Mesodermal cell (in vitro differentiated cells): ENCODE results near the gene NECAB2.

Experiments
- H3K27ac ChIP-seq: 2 replicates; pipeline ENCODE4 v1.7.0; 2013; ENCODE audit warnings: mild to moderate bottlenecking, low read depth, low read length, moderate library complexity; ENCODE audit not compliant: severe bottlenecking
- H3K36me3 ChIP-seq: 2 replicates; pipeline ENCODE4 v1.7.1; 2013; ENCODE audit warnings: mild to moderate bottlenecking, low read length, moderate library complexity; ENCODE audit not compliant: control insufficient read depth, insufficient read depth
- H3K4me1 ChIP-seq: one replicate; pipeline ENCODE4 v1.7.1; 2013; ENCODE audit warnings: mild to moderate bottlenecking, low read length; ENCODE audit not compliant: insufficient read depth, control insufficient read depth, poor library complexity, severe bottlenecking
- H3K4me3 ChIP-seq: 2 replicates; pipeline ENCODE4 v1.7.0; 2013; ENCODE audit warnings: low read length, control low read depth, mild to moderate bottlenecking; ENCODE audit not compliant: insufficient read depth, poor library complexity, severe bottlenecking; ENCODE audit errors: extremely low read depth
- H3K9me3 ChIP-seq: 2 replicates; pipeline ENCODE4 v1.7.1; 2013; ENCODE audit warnings: mild to moderate bottlenecking, low read length, moderate library complexity; ENCODE audit not compliant: control insufficient read depth
- WGBS, 2 experiments: methylation state at CpG; one replicate each; pipeline ENCODE4 v1.1.5; 2013; ENCODE audit warnings: missing lambda C conversion rate in 2 of 2; ENCODE audit not compliant: insufficient coverage in 2 of 2; 5-methylcytosine and 5-hydroxymethylcytosine counted together

Gene NECAB2

DNA sequence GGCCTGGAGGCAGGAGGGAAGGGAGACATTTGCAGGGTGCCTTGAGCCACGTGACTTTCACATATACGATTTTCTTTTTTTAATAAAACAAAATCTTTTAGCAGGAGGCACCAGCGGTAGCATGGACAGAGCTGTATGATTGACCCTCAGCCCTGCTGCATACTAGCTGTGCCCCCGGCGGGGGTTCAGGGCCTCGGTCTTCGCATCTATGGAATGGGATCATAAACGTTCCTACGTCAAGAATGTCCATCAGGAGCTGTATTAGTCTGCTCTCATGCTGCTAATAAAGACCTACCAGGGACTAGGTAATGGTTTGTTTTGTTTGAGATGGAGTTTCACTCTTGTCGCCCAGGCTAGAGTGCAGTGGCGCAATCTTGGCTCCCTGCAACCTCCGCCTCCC, 47.4 kb downstream of the NECAB2 start:
- WGBS, 2 experiments = 91% methylated on average over 8 to 10 of the region's 12 CpGs
- Histone ChIP-seq H3K4me1 (no peaks in the 10 kb centered on the region), H3K36me3 (no peaks in the 10 kb centered on the region), H3K27ac (no peak overlapping the region), H3K9me3 (no peaks in the 10 kb centered on the region), H3K4me3 (no peak overlapping the region)

DNA sequence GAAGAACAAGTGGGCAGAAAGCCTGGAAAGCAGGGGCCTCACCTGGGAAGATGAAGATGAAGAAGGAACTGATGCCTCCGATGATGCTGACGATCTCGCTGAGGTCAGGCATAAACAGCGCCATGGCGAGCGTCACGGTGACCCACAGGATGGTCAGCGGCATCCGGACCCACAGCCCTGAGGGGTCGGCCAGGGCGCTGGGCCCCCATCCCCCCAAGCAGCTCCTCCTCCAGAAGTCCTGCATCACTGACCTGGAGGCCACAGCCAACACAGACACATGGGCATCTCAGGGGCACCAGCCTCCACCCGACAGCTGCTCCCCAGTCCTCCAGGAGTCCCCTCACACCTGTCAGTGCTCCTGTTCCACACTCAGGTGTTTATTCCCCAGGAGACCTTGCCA, 48.4 kb downstream of the NECAB2 start:
- Histone ChIP-seq H3K9me3 (peaks cover 3% of the 10 kb centered on the region), H3K4me1 (no peaks in the 10 kb centered on the region), H3K4me3 (no peak overlapping the region), H3K36me3 (no peaks in the 10 kb centered on the region), H3K27ac (no peak overlapping the region)
- WGBS, 2 experiments = 94 to 96% methylated on average over 10 to 12 of the region's 12 CpGs

DNA sequence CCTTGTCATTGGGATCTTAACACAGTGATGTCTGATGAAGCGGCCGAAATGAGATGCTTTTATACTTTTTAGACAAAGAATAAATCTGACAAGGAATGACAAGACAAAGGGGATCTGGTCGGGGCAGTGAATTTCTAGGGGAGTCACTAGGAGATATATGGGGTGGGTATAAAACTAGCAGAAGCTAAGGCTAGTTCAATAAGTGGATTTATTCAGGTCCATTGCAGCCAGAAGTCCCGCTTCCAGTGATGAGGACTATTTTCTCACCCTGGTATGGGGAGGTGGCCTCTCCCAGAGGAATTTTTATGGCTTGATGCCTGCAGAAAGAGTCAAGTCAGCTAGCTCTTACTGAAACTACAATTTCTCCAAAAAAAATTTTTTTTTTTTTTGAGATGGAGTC, 50.7 kb downstream of the NECAB2 start:
- H3K9me3 ChIP-seq = peaks cover 17% of the 10 kb centered on the region
- H3K36me3 ChIP-seq = no peaks in the 10 kb centered on the region
- no peak overlapping the region for H3K4me3 ChIP-seq
- H3K4me1 ChIP-seq = no peaks in the 10 kb centered on the region
- 97 to 98% methylated on average over 4 of the region's 4 CpGs for WGBS, 2 experiments
- no peak overlapping the region for H3K27ac ChIP-seq

DNA sequence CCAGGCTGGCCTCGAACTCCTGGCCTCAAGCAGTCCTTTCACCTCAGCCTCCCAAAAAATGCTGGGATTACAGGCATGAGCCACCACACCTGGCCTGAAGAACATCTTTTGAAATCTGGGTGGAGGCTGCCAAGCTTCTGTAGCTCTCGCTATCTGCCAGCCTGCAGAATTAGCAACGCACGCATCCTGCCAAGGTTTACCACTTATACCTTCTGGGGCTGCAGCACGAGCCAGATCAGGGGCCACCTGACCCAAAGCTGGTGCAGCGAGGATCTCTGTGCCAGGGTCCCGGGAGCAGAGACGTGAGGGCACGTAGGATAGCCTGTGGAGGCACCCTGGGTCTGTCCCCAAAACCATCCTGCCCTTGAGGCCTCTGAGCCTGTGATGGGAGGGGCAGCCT, 52.3 kb downstream of the NECAB2 start:
- H3K36me3 ChIP-seq = no peaks in the 10 kb centered on the region
- 92 to 93% methylated on average over 6 to 9 of the region's 9 CpGs for WGBS, 2 experiments
- H3K4me1 ChIP-seq = no peaks in the 10 kb centered on the region
- H3K4me3 ChIP-seq = no peak overlapping the region
- no peak overlapping the region for H3K27ac ChIP-seq
- peaks cover 17% of the 10 kb centered on the region for H3K9me3 ChIP-seq

DNA sequence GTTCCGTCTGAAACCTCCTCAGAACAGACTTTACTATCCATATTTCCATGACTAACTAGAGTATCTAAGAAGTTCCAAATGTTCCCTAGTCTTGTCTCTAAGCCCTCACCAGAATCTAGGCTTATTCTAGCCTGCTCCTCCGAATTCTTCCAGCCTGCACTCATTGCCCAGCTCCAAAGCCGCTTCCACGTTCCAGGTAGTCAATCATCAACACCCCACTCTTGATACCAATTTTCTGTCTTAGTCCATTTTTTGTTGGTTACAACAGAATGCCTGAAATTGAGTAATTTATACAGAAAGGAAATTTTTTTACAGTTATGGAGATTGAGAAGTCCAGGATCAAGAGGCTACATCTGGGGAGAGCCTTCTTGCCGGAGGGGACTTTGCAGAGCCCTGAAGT, 53.4 kb downstream of the NECAB2 start:
- H3K36me3 ChIP-seq = no peaks in the 10 kb centered on the region
- WGBS, 2 experiments = 60 to 90% methylated on average over 3 of the region's 5 CpGs

DNA sequence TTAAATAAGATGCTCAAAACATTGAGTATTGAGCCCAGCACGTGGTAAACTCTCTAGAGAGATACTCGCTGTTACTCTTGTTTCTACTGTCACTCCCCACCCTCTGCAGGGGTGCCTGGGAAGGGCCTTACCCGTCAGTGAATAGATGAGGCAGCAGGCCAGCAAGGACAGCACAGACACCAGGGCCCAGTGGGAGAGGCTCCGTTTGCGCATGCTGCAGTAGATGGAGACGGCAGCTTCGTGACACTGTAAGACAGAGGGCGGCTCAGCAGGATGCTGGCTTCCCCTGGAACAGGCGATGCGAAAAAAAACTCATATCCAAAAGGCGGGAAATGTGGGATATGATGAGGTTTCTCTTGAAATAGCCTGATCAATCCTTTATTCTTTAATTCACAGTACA, 54.6 kb downstream of the NECAB2 start:
- no peaks in the 10 kb centered on the region for H3K36me3 ChIP-seq
- no peak overlapping the region for H3K4me3 ChIP-seq
- H3K27ac ChIP-seq = no peak overlapping the region
- no peaks in the 10 kb centered on the region for H3K4me1 ChIP-seq
- WGBS, 2 experiments = 70 to 80% methylated on average over 7 of the region's 11 CpGs
- H3K9me3 ChIP-seq = peaks cover 17% of the 10 kb centered on the region

More for the DNA sequence above, 53.4 kb downstream of the NECAB2 start:
- Histone ChIP-seq H3K4me3 (no peak overlapping the region), H3K4me1 (no peaks in the 10 kb centered on the region), H3K9me3 (peaks cover 17% of the 10 kb centered on the region), H3K27ac (no peak overlapping the region)

DNA sequence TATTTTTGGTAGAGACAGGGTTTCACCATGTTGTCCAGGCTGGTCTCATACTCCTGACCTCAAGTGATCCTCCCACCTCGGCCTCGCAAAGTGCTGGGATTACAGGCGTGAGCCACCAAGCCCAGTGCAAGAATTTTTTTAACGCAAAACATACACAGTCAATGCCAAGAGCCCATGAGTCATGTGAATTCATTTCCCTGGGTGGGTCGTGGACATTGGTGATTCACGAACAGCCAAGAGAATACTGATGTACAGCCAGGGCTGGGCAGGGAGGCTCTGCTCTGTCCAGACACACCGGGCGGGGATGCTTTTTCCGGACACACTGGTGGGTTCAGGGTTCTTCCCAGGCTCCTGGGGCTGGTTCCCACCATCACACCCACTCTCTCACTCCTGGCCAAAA, 56.8 kb downstream of the NECAB2 start:
- no peaks in the 10 kb centered on the region for H3K4me1 ChIP-seq
- H3K9me3 ChIP-seq = peaks cover 17% of the 10 kb centered on the region
- H3K36me3 ChIP-seq = no peaks in the 10 kb centered on the region
- 78 to 91% methylated on average over 9 of the region's 9 CpGs for WGBS, 2 experiments
- no peak overlapping the region for H3K27ac ChIP-seq
- no peak overlapping the region for H3K4me3 ChIP-seq

DNA sequence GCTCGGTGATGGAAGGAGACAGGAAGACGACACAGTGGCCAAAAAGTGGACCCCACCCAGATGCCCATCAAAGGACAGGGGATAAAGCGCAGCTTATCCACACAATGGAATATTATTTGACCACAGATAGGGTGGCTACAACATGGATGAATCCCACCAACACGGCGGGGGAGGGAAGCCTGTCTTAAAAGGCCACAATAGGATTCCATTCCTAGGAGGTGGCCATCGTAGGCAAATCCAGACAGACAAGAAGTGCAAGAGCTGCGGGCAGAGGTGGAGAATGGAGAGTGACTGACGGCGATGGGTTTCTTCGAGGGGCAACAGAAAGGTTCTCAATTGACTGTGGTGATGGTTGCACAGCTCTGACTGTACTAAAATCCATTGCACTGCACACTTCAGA, 58.6 kb downstream of the NECAB2 start:
- Histone ChIP-seq H3K27ac (no peak overlapping the region), H3K4me1 (no peaks in the 10 kb centered on the region), H3K9me3 (peaks cover 12% of the 10 kb centered on the region), H3K36me3 (no peaks in the 10 kb centered on the region), H3K4me3 (no peak overlapping the region)
- WGBS, 2 experiments = 77 to 82% methylated on average over 8 to 9 of the region's 10 CpGs

DNA sequence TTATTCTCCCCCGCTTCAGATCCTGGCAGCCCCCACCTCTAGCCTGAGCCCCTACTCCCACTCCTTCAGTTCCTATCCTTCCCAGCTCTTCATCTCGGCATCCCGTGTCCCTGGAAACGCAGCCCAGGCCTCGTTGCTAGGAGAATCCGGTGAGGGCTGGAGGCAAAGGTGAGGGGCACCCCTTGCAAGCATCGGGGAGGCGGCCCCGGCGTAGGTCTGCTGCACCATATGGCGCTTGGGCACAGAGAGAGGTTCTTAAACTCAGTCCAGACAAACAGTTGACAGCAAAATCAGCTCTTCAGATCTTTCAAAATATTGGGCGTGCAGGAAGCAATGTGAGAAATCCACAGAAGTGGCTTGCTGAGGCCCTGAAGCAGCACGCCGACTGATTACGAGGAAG, 59.6 kb downstream of the NECAB2 start:
- Histone ChIP-seq H3K4me1 (no peaks in the 10 kb centered on the region), H3K4me3 (no peak overlapping the region), H3K27ac (no peak overlapping the region), H3K36me3 (no peaks in the 10 kb centered on the region), H3K9me3 (peaks cover 2% of the 10 kb centered on the region)
- WGBS, 2 experiments = 93% methylated on average over 11 to 14 of the region's 15 CpGs

DNA sequence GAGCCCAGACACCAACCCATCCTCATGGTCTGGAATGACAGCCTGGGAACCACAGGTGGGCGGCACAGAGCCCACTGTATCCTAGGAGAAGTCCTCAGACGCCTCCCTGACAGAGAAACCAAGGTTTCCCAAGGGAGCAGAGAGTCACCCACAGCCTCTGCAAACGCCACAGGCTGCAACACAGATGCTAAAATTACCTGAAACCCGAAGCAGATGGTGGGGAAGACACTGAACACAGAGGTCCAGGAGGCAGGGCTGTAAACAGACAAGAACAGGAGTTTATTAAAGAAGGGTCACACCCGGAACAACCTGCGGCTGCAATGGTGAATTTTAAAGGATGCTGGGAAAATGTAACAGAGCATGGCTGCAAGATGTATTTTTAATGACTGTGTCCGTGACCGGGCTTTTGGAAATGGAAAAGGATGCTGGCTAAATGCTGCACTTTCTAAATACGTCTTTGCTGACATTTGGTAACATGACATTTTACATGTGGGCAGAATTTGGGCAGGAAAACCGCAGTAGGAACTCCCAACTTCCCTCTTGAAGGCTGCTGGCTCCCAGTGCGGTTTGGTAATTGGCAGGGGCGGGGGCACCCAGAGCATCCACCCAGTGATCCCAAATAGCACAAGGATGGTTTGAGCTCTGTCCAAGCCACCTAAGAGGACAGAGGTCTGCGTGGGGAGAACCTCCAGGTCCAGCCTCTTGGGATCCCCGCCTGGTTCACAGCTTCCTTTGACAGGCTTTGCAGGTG, 61.4 kb downstream of the NECAB2 start:
- WGBS, 2 experiments = 92 to 94% methylated on average over 11 of the region's 14 CpGs

DNA sequence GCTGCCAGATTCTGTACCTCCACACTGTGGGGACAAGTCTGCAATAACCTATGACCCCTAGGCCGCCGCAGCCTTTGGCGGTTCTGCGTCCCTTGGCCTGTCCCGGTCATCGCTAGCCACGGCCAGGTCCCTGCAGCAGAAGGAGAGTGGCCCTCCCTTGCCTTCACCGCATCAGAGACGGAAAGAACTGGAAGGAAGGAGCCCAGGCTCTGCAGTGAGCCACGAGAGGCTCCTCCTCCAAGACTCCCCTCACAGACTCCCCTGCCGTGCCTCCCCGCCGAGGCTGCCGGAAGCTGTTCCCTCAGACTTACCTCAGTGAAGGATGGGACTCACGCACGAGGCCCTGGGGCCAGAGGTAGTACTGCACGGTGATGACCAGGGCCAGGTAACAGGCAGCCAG, 63.5 kb downstream of the NECAB2 start:
- Histone ChIP-seq H3K4me1 (no peaks in the 10 kb centered on the region), H3K9me3 (peaks cover 11% of the 10 kb centered on the region), H3K36me3 (no peaks in the 10 kb centered on the region), H3K4me3 (no peak overlapping the region), H3K27ac (no peak overlapping the region)
- WGBS, 2 experiments = 88 to 94% methylated on average over 15 to 17 of the region's 17 CpGs

More for the DNA sequence above, 61.4 kb downstream of the NECAB2 start:
- no peak overlapping the region for H3K27ac ChIP-seq
- no peak overlapping the region for H3K4me3 ChIP-seq
- H3K9me3 ChIP-seq = no peaks in the 10 kb centered on the region
- H3K4me1 ChIP-seq = no peaks in the 10 kb centered on the region
- no peaks in the 10 kb centered on the region for H3K36me3 ChIP-seq
